NB4 (cell line): Measurements from ENCODE around the gene SDF2.

Experiments
- MAX ChIP-seq: IDR thresholded peaks from 2 replicates; pipeline ENCODE4 v1.6.1; 2011; ENCODE audit warnings: low read depth, low read length
- POLR2A ChIP-seq: IDR thresholded peaks from 2 replicates; pipeline ENCODE4 v1.6.1; 2011; ENCODE audit warnings: mild to moderate bottlenecking; ENCODE audit not compliant: insufficient read length; ENCODE audit errors: extremely low read depth
- TF ChIP-seq, protein P1 (sequence below): IDR thresholded peaks from one replicate; pipeline ENCODE4 v1.5.1; 2012; ENCODE audit warnings: low read depth, low read length

GRCh38 chr17:28598799-28599310, 62.9 kb downstream of the SDF2 start, which contains the start of gene SPAG5:
- TF ChIP-seq, protein P1, sequence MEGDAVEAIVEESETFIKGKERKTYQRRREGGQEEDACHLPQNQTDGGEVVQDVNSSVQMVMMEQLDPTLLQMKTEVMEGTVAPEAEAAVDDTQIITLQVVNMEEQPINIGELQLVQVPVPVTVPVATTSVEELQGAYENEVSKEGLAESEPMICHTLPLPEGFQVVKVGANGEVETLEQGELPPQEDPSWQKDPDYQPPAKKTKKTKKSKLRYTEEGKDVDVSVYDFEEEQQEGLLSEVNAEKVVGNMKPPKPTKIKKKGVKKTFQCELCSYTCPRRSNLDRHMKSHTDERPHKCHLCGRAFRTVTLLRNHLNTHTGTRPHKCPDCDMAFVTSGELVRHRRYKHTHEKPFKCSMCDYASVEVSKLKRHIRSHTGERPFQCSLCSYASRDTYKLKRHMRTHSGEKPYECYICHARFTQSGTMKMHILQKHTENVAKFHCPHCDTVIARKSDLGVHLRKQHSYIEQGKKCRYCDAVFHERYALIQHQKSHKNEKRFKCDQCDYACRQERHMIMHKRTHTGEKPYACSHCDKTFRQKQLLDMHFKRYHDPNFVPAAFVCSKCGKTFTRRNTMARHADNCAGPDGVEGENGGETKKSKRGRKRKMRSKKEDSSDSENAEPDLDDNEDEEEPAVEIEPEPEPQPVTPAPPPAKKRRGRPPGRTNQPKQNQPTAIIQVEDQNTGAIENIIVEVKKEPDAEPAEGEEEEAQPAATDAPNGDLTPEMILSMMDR, result no peak
- TF ChIP-seq MAX, result no peak; the same call in 1 of the 2 replicates
- peak; percentile 77 for TF ChIP-seq POLR2A
